Measurements from ENCODE around the gene ADCY9.
"Not testable (repeated sequence)": the region's sequence is repeated elsewhere in the genome, so short reads cannot be mapped to it uniquely, and the experiment has no call there.

Gene ADCY9

DNA sequence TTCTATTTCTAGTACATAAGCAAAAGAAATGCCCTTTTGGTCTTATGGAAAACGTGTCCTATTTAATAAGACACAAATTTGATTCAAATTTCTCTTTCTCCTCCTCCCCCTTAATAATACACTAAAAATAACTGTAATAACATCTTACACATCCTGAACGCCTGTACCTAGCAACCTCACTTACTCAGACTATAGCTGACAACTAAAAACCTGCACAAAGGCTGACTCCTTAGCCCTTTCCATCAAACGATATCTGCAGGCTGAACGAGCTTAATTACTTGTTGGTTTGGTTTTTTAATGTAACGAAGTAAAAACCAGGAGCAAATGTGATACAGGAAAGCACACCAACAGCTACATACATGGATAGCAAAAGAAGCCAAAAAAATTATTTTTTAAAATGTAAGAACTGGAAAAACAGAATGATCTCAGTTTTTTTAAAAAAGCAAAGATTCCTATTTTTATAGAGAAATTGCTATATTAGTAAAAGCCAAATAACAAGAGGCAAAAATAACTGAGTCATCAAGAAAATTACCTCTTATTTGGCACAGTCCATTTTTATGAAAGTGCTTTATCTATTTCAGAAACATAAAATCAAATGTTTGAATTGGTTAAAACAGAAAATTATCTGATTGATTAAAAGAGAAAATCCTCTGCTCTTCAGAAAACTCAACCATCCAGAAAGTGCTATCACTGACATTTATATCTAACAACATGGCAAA, 23.5 kb downstream of the ADCY9 start:
- DNase-seq = no peak

DNA sequence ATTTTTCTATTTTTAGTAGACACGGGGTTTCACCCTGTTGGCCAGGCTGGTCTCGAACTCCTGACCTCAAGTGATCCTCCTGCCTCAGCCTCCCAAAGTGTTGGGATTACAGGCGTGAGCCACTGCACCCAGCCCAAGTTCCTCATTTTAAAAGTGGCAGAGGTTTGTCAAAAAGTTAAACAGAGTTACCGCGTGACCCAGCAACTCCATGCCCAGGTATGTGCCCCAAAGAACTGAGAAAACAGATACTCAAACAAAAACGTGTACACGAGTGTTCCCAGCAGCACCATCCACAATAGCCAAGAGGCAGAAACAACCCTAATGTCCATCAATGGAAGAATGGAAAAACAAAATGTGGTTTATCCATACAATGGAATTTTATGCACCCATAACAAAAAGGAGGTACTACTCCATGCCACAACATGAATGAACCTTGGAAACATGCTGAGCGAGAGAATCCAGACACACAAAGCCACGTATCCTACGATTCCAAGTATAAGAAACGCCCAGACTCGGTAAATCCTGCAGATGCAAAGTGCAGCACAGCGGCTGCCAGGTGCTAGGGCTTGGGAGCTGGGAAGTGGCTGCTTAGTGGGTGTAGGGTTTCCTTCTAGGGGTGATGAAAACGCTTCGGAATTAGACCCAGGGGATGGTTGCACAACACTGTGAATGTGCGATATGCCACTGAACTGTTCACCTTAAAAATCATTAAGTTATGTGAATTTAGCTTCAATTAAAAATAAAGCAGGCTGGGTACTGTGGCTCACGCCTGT, 24.8 kb downstream of the ADCY9 start:
- no peak for DNase-seq

DNA sequence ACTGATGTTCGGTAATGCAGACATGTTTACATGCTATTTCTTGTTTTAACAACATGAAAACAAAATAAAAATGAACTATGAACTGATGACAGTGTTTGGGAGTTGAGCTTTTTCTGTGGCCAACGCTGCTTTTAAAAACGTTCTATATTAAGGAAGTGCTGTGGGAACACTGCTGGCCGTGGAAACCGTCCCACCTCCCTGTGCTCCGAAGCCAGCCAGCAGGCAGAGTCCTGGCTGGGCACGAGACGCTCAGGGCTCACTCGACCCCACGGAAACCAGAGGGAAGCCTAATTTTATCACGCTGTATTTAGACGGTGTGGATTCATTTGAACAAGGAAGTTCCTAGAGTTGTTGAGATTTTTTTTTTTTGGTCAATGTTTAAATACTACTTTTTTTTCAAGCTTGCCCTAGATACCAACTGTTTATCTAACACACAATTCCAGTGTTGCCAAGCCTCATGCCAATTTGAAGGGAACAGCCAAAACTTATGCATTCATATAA, 25.8 kb downstream of the ADCY9 start:
- DNase-seq = no peak

DNA sequence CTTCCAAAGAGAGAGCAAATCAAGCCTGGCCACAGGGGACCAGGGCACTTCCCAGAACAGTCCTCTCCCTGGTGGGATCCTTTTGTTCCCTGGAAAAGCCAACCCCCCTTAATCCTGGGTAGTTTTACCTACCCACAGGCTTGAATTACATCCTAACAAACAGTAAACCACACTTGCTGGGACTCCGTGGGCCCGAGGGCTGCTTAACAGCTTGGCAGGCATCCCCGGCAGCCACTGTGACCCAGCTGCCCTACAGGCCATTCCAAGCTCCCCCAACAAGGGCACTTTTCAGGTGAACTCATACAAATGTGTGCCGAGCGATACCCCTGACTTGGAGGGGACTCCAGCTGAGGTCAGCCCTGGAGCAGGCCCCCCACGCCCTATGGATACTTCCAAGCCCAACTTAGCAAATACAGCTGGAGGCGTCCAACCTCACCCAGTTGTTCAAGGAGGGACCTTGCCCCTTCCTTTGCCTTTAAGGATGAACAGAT, 26.4 kb downstream of the ADCY9 start:
- DNase-seq = no peak

DNA sequence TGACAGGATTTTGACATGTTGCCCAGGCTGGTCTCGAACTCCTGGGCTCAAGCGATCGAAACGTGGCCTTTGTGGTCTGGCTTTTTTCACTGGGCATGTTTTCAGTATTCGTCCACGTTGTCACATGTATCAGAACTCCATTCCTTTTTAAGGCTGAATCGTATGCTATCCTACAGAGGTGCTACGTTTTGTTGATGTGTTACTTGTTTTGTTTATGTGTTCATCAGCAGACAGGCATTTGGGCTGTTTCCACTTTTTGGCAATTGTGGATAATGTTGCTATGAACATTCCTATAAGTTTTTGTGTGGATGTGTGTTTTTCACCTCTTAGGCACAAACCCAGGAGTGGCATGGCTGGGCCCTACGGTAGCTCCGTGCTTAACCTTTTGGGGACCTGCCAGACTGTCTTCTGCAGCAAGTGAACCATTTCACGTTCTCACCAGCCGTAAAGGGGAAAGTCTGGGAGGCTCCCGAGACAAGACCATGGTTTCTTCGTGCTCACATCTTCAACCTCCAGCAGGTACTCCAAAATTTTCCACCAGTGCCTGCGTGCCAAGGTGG, 26.9 kb downstream of the ADCY9 start:
- no peak for DNase-seq

DNA sequence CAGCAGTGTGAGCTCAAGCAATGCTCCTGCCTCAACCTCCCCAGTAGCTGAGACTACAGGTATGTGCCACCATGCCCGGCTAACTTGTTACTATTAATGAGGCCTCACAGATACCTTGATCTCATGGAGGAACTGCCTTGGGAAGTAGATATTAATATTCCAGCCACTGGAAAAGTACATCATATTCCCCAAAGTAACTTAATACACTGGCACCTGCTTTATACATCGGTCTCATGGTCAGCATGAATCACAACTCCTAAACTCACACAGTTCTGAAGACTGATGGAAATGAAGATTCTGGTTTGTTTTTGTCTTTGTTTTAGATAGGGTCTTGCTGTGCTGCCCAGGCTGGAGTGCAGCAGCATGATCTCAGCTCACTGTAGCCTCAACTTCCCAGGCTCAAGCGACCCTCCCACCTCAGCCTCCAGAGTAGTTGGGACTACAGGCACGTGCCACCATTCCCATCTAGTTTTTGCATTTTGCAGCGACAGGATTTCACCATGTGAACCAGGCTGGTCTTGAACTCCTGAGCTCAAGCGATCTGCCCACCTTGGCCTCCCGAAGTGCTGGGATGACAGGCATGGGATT, 28.2 kb downstream of the ADCY9 start:
- DNase-seq = no peak

DNA sequence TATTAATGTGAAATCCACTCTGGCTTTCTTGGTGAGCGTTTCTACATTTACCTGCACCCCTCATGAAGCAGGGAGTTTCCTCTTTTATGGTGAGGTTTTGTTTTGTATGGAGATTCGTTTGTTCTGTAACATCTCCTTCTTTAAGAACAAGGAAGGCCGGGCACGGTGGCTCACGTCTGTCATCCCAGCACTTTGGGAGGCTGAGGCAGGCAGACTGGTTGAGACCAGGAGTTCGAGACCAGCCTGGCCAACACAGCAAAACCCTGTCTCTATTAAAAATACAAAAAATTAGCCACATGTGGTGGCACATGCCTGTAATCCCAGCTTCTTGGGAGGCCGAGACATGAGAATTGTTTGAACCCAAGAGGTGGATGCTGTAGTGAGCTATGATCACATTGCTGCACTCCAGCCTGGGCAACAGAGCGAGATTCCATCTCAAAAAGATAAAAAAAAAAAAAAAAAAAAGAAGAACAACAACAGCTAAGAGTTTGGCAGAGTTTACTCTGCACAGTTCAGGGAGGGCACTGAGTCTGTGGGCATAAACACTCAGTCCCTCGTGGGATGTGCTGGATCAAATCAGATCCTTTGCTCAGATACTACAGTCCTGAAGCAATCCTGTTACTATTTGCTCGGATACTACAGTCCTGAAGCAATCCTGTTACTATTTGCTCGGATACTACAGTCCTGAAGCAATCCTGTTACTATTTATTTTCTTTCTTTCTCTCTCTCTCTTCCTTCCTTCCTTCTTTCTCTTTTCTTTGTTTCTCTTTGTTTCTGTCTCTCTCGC, 28.9 kb downstream of the ADCY9 start:
- no peak for DNase-seq

DNA sequence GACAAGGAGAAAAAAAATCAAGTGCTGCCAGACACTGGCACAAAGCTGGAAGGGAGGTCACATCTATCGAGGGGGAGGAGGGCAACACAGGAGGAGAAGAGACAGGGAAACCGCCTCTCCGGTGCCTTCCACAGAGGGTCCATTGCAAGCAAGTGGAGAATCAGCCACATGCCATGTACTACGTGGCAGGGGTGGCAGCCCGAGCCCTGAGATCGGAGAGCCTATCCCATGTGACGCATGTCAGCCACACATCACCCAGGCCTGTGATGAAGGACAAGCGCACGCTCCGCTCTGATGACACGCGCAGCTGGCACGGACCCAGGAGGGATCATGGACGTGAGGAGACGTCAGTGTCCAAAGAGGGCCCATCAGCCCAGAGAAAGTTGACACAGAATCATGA, 30.1 kb downstream of the ADCY9 start:
- DNase-seq = no peak

DNA sequence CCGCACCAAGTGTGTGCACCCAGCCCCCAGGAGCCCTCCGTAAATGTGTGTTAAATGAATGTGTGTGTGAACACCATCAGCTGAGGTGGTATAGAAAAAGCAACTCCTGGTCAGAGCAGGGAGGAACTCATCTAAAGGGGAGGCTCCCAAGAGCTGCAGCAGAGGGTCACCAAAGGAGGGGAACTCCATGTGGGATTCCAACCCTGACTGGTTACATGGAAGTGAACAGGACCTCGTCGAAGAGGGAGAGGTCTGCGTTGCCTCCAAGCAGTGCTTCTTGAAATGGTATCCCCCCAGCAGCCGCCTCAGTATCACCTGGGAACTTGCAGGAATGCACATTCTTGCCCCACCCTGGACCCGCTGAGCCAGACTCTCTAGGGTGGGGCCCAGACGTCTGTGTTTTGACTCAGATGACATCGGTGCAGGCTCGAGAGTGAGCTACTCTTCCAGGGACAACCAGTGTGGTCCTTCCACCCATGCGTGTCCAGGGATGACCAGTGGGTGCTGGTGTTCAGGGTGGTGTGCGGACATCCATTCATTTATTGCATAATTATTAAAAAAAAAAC, 30.8 kb downstream of the ADCY9 start:
- DNase-seq = no peak

DNA sequence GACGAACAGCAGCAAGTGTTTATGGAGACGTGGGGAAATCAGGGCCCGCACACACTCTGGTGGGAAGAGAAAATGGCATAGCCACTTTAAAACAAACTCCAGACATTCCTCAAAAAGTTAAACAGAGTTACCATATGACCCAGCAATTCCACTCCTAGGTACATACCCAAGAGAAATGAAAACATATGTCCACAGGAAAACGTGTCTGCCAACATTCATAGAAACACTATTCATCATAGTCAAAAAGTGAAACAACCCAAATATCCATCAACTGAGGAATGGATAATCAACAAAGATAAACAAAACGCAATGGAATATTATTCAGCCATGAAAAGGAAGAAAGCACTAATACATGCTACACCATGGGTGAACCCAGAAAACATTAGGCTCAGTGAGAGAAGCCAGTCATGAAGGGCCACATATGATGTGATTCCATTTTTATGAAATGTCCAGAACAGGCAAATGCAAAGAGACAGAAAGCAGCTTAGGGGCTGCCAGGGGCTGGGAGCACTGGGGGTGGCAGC, 32.8 kb downstream of the ADCY9 start:
- no peak for DNase-seq

DNA sequence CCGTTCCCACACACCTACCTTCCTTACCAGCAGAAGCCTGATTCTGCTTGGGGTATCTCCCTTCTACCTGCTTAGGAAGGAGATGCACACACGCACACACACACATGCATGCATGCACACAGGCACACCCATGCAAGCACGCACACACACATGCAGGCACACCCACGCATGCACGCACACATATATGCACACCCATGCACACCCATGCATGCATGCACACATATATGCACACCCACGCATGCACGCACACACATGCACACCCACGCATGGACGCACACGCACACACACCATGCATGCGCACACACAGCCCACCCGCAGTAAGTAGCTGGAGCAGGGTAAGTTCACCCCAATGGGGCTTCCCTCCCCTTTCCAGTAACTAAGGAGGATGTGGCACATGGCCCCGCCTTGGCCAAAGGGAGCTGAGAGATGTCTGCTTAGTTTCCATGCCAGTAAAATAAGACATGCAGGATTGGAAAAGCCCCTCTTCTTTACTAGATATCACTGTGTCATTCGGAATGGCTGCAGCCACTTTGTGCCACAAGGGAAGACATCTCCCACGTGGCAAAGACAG, 33.7 kb downstream of the ADCY9 start:
- DNase-seq = no peak

DNA sequence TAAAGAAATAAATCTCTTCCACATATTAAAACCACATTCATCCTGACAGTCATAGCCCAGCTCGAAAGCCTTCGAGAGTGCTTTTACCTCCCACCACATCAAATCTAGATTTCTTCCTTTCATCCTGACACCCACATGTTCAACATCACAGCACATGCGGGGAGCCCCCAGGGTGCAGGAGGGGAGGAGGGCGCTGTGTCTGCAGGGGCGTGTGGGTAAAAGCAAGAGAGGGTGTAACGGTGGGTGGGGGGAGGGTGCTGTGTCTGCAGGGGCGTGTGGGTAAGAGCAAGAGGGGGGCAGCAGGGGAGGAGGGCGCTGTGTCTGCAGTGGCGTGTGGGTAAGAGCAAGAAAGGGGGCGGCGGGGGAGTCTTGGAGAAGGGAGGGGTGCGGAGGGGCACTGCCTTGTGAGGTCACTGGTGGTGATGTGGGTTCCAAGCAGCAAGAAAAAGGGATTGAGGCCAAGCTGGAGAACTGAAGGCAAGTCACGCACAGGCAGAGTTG, 34.7 kb downstream of the ADCY9 start:
- no peak for DNase-seq

DNA sequence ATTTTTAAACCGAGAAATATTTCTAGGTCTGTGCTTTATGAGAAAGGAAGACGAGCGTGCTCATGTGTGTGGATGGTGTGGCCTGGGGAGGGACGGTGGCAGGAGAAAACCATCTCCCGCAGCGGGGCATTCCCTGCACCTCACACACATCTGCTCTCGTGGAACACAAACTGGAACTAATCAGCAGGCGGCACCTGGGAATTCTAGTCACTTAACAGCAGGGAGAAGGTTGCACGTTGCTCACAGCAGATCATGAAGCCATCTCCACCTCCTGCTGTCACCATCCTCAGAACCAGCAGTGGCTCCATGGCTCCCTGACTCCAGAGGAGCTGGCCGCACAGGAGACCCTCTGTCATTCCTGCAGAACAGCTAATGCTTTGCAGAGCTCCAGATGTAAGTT, 35.2 kb downstream of the ADCY9 start:
- DNase-seq = no peak

DNA sequence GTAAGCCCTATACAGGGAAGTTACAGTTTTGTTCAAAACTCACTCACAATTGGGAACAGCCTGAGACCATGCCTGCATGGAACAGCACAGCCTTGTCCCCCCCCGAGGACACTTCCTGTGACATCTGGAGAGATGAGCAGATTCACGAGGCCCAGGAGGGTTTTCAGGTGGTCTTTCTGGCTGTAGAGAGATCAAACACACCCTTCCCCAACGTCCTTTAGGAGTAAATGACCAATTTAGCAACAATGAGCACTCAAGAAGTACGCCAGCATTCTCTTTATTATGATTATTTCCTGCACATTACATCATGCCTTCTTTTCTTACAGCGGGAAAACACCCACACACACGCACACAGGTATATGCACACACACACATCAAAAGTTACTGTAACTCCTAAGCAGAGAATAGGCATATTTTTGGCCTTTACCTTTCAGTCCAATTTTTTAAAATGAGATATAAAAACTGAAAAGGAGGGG, 39.0 kb downstream of the ADCY9 start:
- no peak for DNase-seq

DNA sequence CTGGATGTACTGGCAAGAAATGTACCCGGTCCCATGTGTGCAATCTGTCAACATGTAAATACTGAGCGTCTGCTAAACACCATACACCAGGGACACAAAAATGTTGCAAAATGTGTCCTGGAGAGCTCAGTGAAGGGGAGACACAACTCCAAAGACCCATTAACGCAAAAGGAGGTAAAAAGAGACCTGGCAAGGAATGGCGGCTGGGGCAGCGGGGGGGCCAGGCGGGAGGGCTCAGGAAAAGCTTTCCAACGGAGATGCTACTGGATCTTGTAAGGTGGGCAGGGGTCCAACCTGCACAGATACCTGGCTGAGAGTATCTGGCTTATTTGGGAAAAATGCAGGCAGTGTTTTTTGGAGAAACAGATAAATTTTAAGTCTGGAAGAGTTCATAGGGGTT, 40.7 kb downstream of the ADCY9 start:
- no peak for DNase-seq

DNA sequence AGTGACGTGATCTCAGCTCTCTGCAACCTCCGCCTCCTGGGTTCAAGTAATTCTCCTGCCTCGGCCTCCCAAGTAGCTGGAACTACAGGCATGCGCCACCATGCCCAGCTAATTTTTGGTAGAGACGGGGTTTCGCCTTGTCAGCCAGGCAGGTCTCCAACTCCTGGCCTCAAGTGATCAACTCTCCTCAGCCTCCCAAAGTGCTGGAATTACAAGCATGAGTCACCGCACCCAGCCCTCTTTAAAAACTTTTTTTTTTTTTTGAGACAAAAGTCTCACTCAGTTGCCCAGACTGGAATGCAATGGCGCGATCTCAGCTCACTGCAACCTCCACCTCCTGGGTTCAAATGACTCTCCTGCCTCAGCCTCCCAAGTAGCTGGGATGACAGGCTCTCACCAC, 43.1 kb downstream of the ADCY9 start:
- DNase-seq = not testable (repeated sequence)

DNA sequence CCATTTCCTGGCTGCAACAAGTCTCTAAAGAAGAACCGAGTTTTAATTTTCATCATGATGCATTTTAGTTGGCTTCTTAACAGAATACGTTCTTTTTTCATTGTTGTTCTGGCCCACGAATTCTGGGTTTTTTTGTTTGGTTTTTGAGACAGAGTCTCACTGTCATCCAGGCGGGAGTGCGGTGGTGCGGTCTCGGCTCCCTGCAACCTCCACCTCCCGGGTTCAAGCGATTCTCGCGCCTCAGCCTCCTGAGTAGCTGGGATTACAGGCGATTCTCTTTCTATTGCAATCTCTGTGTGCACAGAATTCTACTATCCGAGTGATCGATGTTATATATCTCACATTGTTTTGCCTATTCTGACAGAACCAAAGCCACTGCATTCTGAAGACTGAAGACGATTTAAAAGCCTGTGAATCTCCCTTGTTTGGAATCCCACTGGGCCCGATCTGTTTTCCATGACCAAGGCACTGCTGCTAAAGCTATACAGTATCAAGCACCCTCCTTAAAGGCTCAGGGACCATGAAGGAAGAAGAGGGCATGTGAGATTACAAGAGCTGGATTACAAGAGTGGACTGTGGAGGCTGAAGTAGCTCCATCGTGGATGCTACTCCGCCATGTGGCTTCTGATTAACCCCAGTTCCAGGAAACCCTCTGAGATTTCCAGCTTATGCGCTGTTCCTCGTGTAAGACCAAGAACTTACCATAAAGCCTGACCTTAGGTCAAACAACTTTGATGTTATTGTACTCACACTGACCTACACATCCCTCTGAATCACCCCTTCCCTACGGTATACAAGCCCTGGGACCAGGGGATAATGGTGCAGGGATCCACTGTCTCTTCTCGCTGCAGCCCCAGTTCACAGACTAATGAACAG, 44.3 kb downstream of the ADCY9 start:
- DNase-seq = no peak

DNA sequence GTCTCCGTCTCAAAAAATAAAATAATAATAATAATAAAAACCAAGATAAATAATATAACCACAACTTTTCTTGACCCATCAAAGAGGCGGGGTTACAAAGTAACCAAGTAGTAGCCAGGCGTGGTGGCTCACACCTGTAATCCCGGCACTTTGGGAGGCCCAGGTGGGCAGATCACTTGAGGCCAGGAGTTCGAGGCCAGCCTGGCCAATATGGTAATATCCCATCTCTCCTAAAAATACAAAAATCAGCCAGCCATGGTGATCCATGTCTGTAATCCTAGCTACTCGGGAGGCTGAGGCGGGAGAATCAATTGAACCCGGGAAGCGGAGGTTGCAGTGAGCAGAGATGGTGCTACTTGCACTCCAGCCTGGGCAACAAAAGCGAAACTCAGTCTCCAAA, 45.3 kb downstream of the ADCY9 start:
- DNase-seq = no peak

DNA sequence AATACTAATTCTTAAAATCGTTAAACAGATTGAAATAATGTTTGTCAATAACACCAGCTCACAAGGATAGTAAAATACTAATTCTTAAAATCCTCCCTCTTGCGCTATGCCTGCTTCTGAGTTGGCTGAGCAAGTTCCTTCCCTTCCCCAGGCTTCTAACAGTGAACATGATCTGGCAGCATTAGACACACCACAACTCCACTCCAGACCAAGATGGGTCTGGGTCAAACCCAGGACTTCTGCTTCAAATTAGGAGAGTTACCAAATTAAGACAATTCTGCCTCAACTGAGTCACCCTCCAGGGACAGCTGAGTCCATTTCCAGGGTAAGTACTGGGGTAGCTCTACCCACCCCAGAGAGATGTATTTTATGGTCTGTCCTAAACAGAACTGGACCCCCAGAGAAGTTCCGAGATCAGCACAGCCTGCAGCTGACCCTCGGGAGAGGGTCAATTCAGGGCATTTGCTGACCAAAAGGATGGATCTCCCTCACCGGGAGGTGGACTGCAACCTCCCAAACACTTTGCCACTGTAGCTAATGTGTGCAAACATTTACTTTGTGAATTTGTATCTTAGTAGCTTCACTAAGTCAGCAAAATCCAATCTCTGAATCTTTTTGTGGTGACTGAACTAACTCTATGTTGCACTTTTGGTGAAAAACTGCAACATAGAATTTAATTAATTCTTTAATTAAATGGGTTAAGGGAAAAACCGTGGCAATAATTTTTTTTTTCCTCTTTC, 48.8 kb downstream of the ADCY9 start:
- no peak for DNase-seq

DNA sequence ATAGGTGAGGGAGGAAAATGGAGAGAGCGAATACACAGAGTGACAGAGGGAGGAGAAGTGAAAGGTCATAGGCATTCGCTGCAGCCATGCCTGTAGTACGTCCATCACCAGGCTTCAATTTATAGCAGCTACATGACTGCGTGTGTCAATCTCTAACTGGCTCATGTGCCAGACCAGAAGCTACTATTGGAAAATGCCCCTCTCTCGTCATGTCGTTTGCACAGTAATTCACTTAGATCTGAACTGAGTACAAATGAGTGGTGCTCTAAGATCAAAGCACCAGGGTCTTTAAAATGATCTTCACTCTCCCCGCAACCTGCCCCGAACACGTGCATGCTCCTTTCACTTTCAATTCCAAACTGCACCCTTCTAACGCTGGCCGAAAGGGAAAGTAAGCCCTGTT, 51.3 kb downstream of the ADCY9 start:
- DNase-seq = peak; percentile 23

Data from activated CD4-positive, alpha-beta T cell treated with anti-CD3 and anti-CD28 coated beads for 1 hour (primary cell).